GM12878 (cell line): Measurements from ENCODE around the gene RPGRIP1L.

Source experiments
- EP300 ChIP-seq, 2 experiments: fragments of 150-350 bp in 1 of 2; IDR thresholded peaks; 2 replicates each; pipeline ENCODE4 v1.6.1; 2011 to 2012; ENCODE audit warnings: low read depth in 2 of 2, low read length in 2 of 2, borderline replicate concordance in 1 of 2, improper control_type of control experiment in 1 of 2, inconsistent platforms in 1 of 2; ENCODE audit not compliant: control insufficient read depth in 1 of 2
- EZH2 ChIP-seq: IDR thresholded peaks from 2 replicates; pipeline ENCODE4 v1.6.1; 2012; ENCODE audit warnings: low read depth, mild to moderate bottlenecking, control low read depth, inconsistent platforms, low read length, borderline replicate concordance; ENCODE audit not compliant: control insufficient read depth
- HDAC2 ChIP-seq: fragments of 200-600 bp; sonication (generic); IDR thresholded peaks from 2 replicates; pipeline ENCODE4 v1.6.1; 2017
- IKZF1 ChIP-seq: fragments of 450-650 bp; conservative IDR thresholded peaks from 2 replicates; pipeline ENCODE4 v1.6.1; 2017; ENCODE audit warnings: antibody characterized with exemption, mild to moderate bottlenecking
- NFYB ChIP-seq: IDR thresholded peaks from 2 replicates; pipeline ENCODE4 v1.6.1; 2011; ENCODE audit warnings: low read depth, mild to moderate bottlenecking, low read length, improper control_type of control experiment, moderate library complexity; ENCODE audit not compliant: insufficient read depth
- NR2F1 ChIP-seq: fragments of 450-650 bp; conservative IDR thresholded peaks from 2 replicates; pipeline ENCODE4 v1.6.1; 2017; ENCODE audit warnings: mild to moderate bottlenecking
- POLR2AphosphoS5 ChIP-seq: IDR thresholded peaks from 2 replicates; pipeline ENCODE4 v1.6.1; 2011; ENCODE audit warnings: mild to moderate bottlenecking, low read length, inconsistent platforms
- SIN3A ChIP-seq: IDR thresholded peaks from 2 replicates; pipeline ENCODE4 v1.6.1; 2012; ENCODE audit warnings: low read depth, low read length, improper control_type of control experiment
- TARDBP ChIP-seq: IDR thresholded peaks from 2 replicates; pipeline ENCODE4 v1.6.1; 2016; ENCODE audit warnings: borderline replicate concordance
- TF ChIP-seq, protein P1 (sequence below): IDR thresholded peaks from 2 replicates; pipeline ENCODE4 v1.6.1; 2011; ENCODE audit warnings: low read depth, mild to moderate bottlenecking, low read length, moderate library complexity, borderline replicate concordance; ENCODE audit errors: extremely low read depth
- TF ChIP-seq, protein P2 (sequence below), 3 experiments: IDR thresholded peaks in 2 of 3; conservative IDR thresholded peaks in 1 of 3; 2 replicates each; pipeline ENCODE4 v1.5.1; 2011; ENCODE audit warnings: low read depth in 3 of 3, low read length in 3 of 3, mild to moderate bottlenecking in 3 of 3, control low read depth in 2 of 3, moderate library complexity in 2 of 3, inconsistent platforms in 1 of 3, mixed read lengths in 1 of 3; ENCODE audit not compliant: control insufficient read depth in 2 of 3, insufficient read depth in 1 of 3; ENCODE audit errors: extremely low read depth in 1 of 3
- TF ChIP-seq, protein P3 (sequence below): fragments of 450-650 bp; formaldehyde crosslinking; IDR thresholded peaks from 2 replicates; pipeline ENCODE4 v1.5.0; 2022; ENCODE audit warnings: mild to moderate bottlenecking, missing genetic modification characterization

DNA sequence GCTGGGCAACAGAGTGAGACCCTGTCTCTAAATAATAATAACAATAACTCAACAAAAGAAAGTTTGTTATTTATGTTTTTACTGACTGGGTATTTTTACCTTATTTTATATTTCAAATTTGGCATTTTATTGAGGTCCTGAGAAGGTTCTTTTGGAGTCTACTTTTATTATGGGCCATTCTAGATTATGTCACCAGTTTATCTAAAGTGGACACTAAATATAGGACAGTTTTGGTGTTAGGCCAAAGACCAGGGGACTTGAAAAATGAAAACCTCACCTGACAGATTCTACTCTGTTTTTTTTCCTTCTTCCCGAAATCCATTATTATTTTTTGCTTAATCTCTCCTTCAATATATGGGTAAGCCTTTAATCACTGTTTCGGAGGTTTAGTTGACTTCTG lies 8.4 kb upstream of the RPGRIP1L start:
- no peak for TF ChIP-seq NR2F1
- TF ChIP-seq EP300 (IDR thresholded peaks at IDR 0.05; ENCODE audit: borderline replicate concordance in 1 of 2, control insufficient read depth in 1 of 2, low read depth in 2 of 2, low read length in 2 of 2), result no peak
- TF ChIP-seq, protein P1, sequence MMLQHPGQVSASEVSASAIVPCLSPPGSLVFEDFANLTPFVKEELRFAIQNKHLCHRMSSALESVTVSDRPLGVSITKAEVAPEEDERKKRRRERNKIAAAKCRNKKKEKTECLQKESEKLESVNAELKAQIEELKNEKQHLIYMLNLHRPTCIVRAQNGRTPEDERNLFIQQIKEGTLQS, result no peak
- TF ChIP-seq, protein P2, sequence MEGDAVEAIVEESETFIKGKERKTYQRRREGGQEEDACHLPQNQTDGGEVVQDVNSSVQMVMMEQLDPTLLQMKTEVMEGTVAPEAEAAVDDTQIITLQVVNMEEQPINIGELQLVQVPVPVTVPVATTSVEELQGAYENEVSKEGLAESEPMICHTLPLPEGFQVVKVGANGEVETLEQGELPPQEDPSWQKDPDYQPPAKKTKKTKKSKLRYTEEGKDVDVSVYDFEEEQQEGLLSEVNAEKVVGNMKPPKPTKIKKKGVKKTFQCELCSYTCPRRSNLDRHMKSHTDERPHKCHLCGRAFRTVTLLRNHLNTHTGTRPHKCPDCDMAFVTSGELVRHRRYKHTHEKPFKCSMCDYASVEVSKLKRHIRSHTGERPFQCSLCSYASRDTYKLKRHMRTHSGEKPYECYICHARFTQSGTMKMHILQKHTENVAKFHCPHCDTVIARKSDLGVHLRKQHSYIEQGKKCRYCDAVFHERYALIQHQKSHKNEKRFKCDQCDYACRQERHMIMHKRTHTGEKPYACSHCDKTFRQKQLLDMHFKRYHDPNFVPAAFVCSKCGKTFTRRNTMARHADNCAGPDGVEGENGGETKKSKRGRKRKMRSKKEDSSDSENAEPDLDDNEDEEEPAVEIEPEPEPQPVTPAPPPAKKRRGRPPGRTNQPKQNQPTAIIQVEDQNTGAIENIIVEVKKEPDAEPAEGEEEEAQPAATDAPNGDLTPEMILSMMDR (IDR thresholded peaks at IDR 0.05 in 2 of 3, conservative IDR thresholded peaks at IDR 0.05 in 1 of 3; ENCODE audit: control insufficient read depth in 2 of 3, extremely low read depth in 1 of 3, insufficient read depth in 1 of 3, low read depth in 3 of 3, low read length in 3 of 3), result no peak
- no peak for TF ChIP-seq TARDBP
- TF ChIP-seq EZH2, result no peak
- TF ChIP-seq, protein P3, sequence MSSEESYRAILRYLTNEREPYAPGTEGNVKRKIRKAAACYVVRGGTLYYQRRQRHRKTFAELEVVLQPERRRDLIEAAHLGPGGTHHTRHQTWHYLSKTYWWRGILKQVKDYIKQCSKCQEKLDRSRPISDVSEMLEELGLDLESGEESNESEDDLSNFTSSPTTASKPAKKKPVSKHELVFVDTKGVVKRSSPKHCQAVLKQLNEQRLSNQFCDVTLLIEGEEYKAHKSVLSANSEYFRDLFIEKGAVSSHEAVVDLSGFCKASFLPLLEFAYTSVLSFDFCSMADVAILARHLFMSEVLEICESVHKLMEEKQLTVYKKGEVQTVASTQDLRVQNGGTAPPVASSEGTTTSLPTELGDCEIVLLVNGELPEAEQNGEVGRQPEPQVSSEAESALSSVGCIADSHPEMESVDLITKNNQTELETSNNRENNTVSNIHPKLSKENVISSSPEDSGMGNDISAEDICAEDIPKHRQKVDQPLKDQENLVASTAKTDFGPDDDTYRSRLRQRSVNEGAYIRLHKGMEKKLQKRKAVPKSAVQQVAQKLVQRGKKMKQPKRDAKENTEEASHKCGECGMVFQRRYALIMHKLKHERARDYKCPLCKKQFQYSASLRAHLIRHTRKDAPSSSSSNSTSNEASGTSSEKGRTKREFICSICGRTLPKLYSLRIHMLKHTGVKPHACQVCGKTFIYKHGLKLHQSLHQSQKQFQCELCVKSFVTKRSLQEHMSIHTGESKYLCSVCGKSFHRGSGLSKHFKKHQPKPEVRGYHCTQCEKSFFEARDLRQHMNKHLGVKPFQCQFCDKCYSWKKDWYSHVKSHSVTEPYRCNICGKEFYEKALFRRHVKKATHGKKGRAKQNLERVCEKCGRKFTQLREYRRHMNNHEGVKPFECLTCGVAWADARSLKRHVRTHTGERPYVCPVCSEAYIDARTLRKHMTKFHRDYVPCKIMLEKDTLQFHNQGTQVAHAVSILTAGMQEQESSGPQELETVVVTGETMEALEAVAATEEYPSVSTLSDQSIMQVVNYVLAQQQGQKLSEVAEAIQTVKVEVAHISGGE (CRISPR knock-in tag), result no peak
- no peak for TF ChIP-seq IKZF1
- TF ChIP-seq SIN3A, result no peak
- TF ChIP-seq POLR2AphosphoS5, result no peak
- no peak for TF ChIP-seq HDAC2
- no peak for TF ChIP-seq NFYB
